ENCODE data around the gene SLC6A19. TPM values are rescaled to one million over a fixed set of nuclear protein-coding genes. Genes with fewer than 3 reads are reported as not detected.

SLC6A19 gene
- total RNA-seq, 1 experiment from 2014 or later: not detected

DNA sequence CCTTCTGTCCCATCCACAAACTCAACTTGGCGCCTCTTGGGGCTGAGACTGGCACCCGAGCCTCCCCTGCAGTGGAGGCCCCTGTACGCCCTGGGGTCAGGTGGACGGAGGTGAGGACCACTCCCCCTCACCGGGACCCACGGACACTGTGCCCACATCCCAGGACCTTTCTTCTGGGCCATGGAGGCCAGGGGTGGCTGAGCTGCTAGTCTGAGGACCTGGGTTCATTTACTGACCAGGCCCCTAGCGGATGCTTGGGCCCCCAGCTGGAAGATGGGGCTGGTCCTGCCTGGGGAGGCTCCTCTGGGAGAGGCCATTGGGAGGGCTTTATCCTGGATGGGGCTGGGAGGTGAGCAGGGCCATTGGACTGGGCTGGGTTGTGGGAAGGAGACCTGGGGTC, 16.9 kb upstream of the SLC6A19 start:
- Histone ChIP-seq H3K79me2 (ENCODE audit: low read length) (no peaks in the 10 kb centered on the region), H3K27me3 (ENCODE audit: low read length) (peaks cover 25% of the 10 kb centered on the region), H3K36me3 (ENCODE audit: low read depth, low read length) (no peaks in the 10 kb centered on the region), H3F3A (ENCODE audit: low read length, unreplicated experiment) (no peaks in the 10 kb centered on the region), H3K9me3 (ENCODE audit: low read length) (no peaks in the 10 kb centered on the region), H2AFZ (ENCODE audit: low read length) (no peak overlapping the region), H3K27ac (ENCODE audit: low read length) (no peak overlapping the region), H3K9me2 (replicated peaks; ENCODE audit: low read length) (no peaks in the 10 kb centered on the region), H3K4me2 (ENCODE audit: low read length) (no peak overlapping the region), H3K4me1 (ENCODE audit: insufficient read depth, low read length) (no peaks in the 10 kb centered on the region), H3K4me3 (ENCODE audit: low read length) (no peak overlapping the region), H4K20me1 (ENCODE audit: low read length) (no peaks in the 10 kb centered on the region), H3K9ac (ENCODE audit: low read length) (no peak overlapping the region)
- BruUV-seq (replicated peaks): no TSS peak
- no peak for DNase-seq
- CTCF ChIA-PET: interaction anchor here (0.6 kb wide), 1 partner anchor 250 kb away, joined by 8 read pairs; no protein-coding TSS in a partner anchor
- POLR2A ChIA-PET (ENCODE audit: unreplicated experiment): interaction anchor here (0.6 kb wide), 1 partner anchor 112 kb away, joined by 6 read pairs; no protein-coding TSS in a partner anchor
- no peak for ATAC-seq
- intact Hi-C loops (cut with micrococcal nuclease): no loop called here
- TF ChIP-seq EZH2phosphoT487 (IDR thresholded peaks at IDR 0.05; ENCODE audit: borderline replicate concordance, low read length): no peak
- TF ChIP-seq, protein P1, sequence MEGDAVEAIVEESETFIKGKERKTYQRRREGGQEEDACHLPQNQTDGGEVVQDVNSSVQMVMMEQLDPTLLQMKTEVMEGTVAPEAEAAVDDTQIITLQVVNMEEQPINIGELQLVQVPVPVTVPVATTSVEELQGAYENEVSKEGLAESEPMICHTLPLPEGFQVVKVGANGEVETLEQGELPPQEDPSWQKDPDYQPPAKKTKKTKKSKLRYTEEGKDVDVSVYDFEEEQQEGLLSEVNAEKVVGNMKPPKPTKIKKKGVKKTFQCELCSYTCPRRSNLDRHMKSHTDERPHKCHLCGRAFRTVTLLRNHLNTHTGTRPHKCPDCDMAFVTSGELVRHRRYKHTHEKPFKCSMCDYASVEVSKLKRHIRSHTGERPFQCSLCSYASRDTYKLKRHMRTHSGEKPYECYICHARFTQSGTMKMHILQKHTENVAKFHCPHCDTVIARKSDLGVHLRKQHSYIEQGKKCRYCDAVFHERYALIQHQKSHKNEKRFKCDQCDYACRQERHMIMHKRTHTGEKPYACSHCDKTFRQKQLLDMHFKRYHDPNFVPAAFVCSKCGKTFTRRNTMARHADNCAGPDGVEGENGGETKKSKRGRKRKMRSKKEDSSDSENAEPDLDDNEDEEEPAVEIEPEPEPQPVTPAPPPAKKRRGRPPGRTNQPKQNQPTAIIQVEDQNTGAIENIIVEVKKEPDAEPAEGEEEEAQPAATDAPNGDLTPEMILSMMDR (conservative IDR thresholded peaks at IDR 0.05; ENCODE audit: low read depth, low read length): no peak
- TF ChIP-seq EZH2 (IDR thresholded peaks at IDR 0.05; ENCODE audit: low read length, unreplicated experiment): no peak

DNA sequence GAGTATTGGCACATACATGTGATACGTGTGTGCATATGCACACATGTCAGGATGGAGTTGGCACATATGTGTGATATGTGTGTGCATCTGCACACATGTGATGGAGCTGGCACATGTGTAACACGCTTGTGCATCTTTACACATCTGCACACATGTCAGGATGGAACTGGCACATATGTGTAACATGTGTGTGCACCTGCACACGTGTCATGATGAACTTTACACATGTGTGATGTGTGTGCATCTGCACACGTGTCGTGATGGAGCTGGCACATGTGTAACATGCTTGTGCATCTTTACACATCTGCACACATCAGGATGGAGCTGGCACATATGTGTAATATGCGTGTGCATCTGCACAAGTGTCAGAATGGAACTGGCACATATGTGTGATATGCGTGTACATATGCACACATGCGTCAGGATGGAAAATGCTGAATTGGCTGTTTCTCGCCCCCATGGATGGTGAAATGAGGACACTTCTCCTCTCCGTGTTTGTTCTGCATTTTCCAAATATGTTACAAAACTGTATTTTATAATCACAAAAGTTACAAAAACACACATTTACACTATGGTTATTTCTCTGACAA, 16.3 kb upstream of the SLC6A19 start:
- H3K4me3 ChIP-seq (ENCODE audit: low read length): no peak overlapping the region
- POLR2A ChIA-PET (ENCODE audit: unreplicated experiment): no interaction called here
- ATAC-seq: no peak
- H2AFZ ChIP-seq (ENCODE audit: low read length): no peak overlapping the region
- no TSS peak for BruUV-seq (replicated peaks)
- TF ChIP-seq EZH2phosphoT487 (IDR thresholded peaks at IDR 0.05; ENCODE audit: borderline replicate concordance, low read length) (no peak), EZH2 (IDR thresholded peaks at IDR 0.05; ENCODE audit: low read length, unreplicated experiment) (no peak)
- TF ChIP-seq, protein P1 (conservative IDR thresholded peaks at IDR 0.05; ENCODE audit: low read depth, low read length): no peak
- H3K36me3 ChIP-seq (ENCODE audit: low read depth, low read length): no peaks in the 10 kb centered on the region
- H3K9me2 ChIP-seq (replicated peaks; ENCODE audit: low read length): no peaks in the 10 kb centered on the region
- CTCF ChIA-PET: no interaction called here
- no peak overlapping the region for H3K9ac ChIP-seq (ENCODE audit: low read length)
- no peaks in the 10 kb centered on the region for H3F3A ChIP-seq (ENCODE audit: low read length, unreplicated experiment)
- no peak overlapping the region for H3K4me2 ChIP-seq (ENCODE audit: low read length)
- H4K20me1 ChIP-seq (ENCODE audit: low read length): no peaks in the 10 kb centered on the region
- DNase-seq: no peak
- intact Hi-C loops (cut with micrococcal nuclease): no loop called here
- H3K79me2 ChIP-seq (ENCODE audit: low read length): no peaks in the 10 kb centered on the region
- H3K27ac ChIP-seq (ENCODE audit: low read length): no peak overlapping the region
- H3K4me1 ChIP-seq (ENCODE audit: insufficient read depth, low read length): no peaks in the 10 kb centered on the region
- no peaks in the 10 kb centered on the region for H3K9me3 ChIP-seq (ENCODE audit: low read length)
- H3K27me3 ChIP-seq (ENCODE audit: low read length): peaks cover 31% of the 10 kb centered on the region

DNA sequence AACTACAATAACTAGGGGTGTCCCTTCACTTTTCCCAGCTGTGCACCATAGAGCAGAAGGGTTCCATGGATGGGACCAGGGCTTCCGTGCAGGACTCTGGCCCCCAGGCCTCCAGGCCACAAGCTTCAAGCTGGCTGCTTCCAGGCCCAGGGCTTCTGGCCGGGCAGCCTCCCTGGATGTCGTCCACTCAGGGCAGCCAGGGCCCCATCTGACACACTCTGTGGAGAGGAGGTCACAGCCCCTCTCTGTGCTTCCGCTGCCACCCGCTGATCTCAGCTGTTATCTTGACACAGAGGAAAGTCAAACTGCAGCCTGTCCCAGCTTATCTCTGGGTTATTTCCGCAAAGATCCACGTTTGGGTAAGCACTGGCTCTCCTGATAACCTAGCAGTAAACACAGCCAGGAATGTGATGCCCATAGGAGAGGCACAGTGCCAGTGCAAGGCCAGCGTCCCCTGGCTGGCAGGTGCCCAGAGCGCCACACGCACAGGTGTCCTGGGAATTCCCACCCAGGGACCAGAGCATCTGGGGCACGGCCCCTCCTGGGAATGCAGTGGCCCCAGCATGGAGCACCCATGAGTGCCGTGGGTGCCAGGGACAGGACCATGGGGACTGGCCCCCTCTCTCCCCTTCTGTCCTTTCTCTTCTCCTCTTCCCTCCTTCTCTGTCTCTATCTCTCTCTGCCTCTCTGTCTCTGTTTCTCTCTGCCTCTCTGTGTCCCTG, 15.6 kb upstream of the SLC6A19 start:
- Histone ChIP-seq H3K9ac (ENCODE audit: low read length) (no peak overlapping the region), H2AFZ (ENCODE audit: low read length) (no peak overlapping the region), H3F3A (ENCODE audit: low read length, unreplicated experiment) (no peaks in the 10 kb centered on the region), H3K27ac (ENCODE audit: low read length) (no peak overlapping the region), H3K4me3 (ENCODE audit: low read length) (no peak overlapping the region), H3K36me3 (ENCODE audit: low read depth, low read length) (no peaks in the 10 kb centered on the region), H3K79me2 (ENCODE audit: low read length) (no peaks in the 10 kb centered on the region), H4K20me1 (ENCODE audit: low read length) (no peaks in the 10 kb centered on the region), H3K4me1 (ENCODE audit: insufficient read depth, low read length) (no peaks in the 10 kb centered on the region), H3K4me2 (ENCODE audit: low read length) (no peak overlapping the region), H3K9me3 (ENCODE audit: low read length) (no peaks in the 10 kb centered on the region), H3K27me3 (ENCODE audit: low read length) (peaks cover 37% of the 10 kb centered on the region), H3K9me2 (replicated peaks; ENCODE audit: low read length) (no peaks in the 10 kb centered on the region)
- no peak for TF ChIP-seq EZH2 (IDR thresholded peaks at IDR 0.05; ENCODE audit: low read length, unreplicated experiment)
- TF ChIP-seq, protein P1 (conservative IDR thresholded peaks at IDR 0.05; ENCODE audit: low read depth, low read length): no peak
- no peak for TF ChIP-seq EZH2phosphoT487 (IDR thresholded peaks at IDR 0.05; ENCODE audit: borderline replicate concordance, low read length)
- ChIA-PET POLR2A (ENCODE audit: unreplicated experiment) (no interaction called here), CTCF (no interaction called here)
- intact Hi-C loops (cut with micrococcal nuclease): no loop called here
- BruUV-seq (replicated peaks): no TSS peak
- ATAC-seq (no peak), DNase-seq (no peak)
